DMS114 treated with DMSO at 0.1 percent for 48 hours (cell line): ENCODE data around the gene GCNT2.
"Not testable (repeated sequence)": the region's sequence is repeated elsewhere in the genome, so short reads cannot be mapped to it uniquely, and the experiment has no call there.

Experiments used
- DNase-seq: peaks from one replicate; lab custom pipeline; 2025; ENCODE audit not compliant: unreplicated experiment; lab: John Stamatoyannopoulos, UW

The GCNT2 gene

DNA sequence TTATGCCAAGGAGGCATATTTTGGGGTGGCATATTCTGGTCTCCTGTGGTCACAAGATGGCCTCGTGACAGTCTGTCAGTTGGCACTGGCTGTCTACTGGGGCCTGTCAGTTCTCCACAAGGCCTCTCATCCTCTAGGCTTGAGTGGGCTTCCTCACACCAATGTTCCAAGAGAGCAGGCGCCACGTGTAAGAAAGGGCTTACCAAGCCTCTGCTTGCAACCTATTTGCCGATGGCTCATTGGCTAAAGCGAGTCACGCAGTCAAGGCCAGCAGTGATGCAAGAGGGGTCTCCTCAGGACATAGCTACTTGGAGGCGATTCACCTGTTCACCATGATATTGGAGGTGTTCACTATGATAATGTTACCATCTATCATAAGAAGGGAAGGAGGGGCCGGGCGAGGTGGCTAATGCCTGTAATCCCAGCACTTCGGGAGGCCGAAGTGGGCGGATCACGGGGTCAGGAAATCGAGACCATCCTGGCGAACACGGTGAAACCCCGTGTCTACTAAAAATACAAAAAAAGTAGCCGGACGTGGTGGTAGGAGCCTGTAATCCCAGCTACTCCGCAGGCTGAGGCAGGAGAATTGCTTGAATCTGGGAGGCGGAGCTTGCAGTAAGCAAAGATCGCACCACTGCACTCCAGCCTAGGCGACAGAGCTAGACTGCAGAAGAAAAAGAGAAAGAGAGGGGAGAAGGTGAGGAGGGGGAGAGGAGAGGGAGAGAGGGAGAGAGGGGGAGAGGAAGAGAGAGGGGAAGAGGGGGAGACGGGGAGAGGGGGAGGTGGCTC, 138.0 kb downstream of the GCNT2 start:
- DNase-seq: no peak

DNA sequence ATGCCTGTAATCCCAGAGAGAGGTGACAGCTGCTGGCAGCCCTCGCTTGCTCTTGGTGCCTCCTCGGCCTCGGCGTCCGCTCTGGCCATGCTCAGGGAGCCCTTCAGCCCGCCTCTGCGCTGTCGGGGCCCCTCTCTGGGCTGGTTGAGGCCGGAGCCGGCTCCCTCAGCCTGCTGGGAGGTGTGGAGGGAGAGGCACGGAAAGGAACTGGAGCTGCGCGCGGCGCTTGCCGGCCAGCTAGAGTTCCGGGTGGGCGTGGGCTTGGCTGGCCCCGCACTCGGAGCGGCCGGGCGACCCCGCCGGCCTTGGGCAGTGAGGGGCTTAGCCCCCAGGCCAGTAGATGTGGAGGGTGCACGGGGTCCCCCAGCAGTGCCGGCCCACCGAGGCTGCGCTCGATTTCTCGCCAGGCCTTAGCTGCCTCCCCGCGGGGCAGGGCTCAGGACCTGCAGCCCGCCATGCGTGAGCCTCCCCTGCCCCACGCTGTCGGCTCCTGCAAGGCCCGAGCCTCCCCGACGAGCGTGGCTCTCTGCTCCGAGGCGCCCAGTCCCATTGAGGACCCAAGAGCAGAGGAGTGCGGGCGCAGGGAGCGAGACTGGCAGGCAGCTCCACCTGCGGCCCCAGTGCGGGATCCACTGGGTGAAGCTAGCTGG, 138.7 kb downstream of the GCNT2 start:
- no peak for DNase-seq

DNA sequence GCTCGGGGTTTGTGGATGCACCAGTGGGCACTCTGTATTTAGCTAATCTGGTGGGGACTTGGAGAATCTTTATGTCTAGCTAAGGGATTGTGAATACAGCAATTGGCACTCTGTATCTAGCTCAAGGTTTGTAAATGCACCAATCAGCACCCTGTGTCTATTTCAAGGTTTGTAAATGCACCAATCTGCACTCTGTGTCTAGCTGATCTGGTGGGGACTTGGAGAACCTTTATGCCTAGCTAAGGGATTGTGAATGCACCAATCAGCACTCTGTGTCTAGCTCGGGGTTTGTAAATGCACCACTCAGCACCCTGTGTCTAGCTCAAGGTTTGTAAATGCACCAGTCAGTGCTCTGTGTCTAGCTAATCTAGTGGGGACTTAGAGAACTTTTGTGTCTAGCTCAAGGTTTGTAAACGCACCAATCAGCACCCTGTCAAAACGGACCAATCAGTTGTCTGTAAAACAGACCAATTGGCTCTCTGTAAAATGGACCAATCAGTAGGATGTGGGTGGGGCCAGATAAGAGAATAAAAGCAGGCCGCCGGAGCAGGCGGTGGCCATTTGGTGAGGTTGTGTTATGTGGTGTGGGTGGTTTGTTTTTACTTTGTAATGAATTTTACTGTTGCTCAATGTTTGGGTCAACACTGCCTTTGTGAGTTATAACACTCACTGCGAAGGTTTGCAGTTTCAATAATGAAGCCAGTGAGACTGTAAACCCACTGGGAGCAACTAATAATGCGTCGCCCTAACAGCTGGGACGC, 139.5 kb downstream of the GCNT2 start:
- DNase-seq: not testable (repeated sequence)

DNA sequence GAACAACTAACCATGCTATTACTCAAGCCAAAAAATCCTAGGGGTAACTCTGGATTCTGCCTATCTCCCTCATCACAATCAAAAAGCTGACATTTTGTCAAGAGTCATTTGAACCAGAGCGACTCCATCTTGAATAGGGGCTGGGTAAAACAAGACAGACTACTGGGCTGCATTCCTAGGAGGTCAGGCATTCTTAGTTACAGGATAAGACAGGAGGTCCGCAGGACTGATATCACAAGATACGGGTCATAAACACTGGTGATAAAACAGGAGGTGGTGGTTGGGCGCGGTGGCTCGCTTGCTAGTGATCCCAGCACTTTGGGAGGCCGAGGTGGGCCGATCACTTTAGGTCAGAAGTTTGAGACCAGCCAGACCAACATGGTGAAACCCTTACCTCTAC, 141.1 kb downstream of the GCNT2 start:
- no peak for DNase-seq

DNA sequence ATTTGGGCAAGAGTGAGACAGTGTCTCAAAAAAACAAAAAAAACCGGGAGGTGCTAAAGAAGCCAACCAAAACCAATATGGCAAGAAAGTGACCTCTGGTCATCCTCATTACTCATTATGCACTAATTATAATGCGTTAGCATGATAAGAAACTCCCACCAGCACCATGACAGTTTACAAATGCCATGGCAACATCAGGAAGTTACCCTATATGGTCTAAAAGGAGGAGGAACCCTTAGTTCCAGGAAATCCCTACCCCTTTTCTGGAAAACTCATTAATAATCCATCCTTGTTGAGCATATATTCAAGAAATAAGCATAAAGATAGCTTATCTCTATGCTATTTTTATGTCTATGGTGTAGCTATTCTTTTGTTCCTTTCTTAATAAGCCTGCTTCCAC, 141.6 kb downstream of the GCNT2 start:
- DNase-seq: no peak

DNA sequence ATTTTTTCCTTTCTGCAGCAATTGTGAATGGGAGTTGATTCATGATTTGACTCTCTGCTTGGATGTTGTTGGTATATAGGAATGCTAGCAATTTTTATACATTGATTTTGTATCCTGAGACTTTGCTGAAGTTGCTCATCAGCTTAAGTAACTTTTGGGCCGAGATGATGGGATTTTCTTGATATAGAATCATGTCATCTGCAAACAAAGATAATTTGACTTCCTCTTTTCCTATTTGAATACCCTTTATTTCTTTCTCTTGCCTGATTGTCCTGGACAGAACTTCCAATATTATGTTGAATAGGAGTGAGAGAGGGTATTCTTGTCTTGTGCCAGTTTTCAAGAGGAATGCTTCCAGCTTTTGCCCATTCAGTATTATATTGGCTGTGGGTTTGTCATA, 144.4 kb downstream of the GCNT2 start:
- DNase-seq: not testable (repeated sequence)

DNA sequence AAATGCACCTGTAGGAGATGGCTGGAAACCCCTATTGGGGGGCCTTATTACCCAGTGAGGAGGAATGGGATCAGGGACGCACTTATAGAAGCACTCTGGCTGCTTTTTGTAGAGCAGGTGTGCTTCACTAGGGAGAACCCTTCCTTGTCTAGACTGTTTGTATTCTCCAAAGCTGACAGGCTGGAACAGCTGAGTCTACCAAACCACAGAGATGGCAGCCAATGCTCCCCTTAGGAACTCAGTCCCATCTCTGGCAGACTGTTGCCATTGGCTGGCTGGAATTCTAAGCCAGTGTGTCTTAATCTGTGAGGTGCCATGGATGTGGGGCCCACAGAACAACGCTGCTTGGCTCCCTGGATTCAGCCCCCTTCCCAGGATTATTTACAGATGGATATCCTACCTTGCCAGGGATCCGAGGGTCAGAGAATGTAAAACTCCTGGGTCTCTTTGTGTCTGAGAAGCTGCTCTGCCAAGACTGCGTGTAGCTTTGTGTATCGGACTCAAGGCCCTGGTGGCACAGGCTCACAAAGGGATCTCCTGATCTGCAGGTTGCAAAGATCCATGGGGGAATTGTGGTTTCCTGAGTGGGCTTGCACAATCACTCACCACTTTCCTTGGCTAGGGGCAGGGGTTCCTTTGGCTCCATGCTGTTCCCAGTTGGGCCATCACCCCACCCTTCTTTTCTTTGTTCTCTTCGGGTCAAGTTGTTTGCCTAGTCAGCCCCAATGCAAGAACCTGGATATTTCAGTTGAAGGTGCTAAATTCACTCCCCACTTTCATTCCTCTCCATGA, 147.2 kb downstream of the GCNT2 start:
- DNase-seq: no peak

DNA sequence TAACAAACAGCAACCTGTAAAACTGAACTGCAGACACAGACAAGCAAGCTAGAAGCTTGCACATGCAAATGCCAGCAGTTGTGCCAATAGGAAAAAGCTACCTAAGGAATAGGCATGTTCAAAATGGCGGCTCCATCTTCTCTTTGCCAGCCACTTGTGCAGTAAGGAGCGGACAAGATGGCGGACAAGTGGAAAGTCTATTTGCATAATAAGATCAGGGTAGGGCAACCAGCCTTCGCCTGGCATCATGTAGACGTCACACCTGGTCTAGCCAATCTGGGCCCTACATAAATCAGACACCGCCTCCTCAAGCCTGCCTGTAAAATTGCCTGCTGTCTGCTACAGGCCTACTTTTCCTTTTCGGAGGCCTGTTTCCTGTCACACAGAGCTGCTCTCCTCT, 155.3 kb downstream of the GCNT2 start:
- DNase-seq: no peak

DNA sequence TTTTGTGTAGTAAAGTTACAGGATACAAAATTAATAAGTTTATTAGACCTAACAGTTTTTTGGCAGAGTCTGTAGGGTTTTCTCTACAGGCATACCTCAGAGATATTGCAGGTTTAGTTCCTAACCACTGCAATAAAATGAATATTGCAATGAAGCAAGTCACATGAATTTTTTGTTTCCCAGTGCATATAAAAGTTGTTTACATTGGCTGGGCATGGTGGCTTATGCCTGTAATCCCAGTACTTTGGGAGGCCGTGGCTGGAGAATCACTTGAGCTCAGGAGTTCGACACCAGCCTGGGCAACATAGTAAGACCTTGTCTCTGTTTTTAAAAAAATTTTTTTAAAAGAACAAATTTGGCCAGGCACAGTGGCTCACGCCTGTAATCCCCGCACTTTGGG, 157.3 kb downstream of the GCNT2 start:
- no peak for DNase-seq
